Activated CD8-positive, alpha-beta memory T cell treated with anti-CD3 and anti-CD28 coated beads for 4 hours (primary cell): Measurements from ENCODE around the gene GMDS.

ENCODE experiments used
- DNase-seq, 2 donors: peaks; one replicate each; pipeline ENCODE4 v3.0.0-alpha.2; 2020; ENCODE audit warnings: low read depth in 2 of 2

The GMDS gene

DNA sequence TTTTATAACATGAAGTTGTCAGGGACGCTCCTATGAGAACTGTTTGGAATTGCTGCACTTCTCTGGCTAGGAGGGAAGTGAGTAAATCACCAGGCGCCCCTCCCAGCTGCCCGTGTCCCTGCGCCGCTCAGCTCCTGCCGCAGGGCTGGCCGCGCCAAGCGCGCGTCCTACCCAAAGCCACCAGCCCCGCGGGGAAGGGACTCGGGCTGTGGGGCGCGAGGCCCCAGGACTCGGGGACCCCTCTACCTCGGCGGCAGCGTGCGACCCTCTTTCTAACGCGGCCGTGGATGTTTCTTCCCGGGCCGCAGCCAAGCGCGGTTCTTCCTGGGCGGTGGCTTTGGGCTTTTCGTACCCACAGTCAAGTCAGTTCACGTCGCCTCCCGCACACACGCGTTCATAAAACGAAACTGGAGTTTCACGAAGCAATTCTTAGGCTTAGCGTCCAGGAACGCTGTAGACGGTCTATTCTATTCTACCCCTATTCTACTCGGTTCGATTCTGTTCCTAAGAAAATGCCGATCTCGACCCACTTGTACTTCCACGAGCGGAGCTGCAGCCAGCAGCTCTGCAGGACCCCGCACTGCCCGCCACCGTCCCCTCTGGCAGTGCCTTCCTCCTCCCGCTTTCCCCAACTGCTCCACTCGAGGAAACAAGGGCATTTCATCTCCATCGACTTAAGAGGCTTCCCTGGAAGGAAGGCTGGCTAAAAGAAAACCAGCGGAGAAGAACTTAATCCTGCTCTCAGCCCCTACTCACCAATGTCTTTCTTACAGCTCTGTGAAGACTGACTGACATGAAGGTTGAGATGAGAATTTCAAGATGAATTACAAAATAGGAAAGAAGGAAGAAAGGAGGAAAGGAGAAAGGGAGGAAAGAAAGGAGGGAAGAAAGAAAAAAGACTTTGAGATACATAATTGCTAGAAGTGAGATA lies 620.3 kb downstream of the GMDS start:
- no peak for DNase-seq

DNA sequence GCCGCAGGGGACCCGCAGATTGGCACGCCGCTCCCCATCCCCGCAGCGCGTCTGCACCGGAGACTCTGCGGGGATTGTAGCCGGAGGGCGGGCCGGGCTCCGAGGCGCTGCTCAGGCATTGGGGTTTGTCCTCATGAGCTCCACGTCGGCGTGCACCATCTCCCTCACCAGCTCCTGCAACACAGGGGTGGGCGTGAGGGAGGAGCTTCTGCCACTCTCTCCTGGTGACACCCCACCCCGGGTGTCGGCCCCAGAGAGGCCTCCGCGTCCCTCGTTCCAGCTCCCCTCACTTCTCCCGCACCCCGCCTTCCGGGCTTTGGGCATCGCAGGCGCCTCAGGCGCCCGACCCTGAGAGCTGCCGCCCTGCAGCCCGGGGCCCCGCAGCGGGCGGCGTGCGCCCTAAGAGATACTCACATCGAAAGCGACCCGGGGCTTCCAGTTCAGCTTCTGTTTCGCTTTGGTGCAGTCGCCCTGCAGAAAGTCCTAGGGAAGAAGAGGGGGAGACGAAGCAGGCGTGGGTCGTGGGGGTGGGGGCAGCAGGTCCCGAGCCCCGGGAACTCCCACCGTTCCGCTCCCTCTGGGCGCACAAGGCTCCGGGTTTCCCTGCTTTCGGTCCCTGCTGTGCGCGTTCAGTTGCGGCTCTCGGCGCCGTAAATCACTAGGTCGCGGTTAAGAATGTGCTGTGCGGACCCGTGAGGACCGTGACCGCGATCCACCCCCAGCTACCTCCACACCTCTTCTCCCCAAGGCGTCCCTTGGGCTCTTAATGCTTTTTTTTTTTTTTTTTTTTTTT lies 621.2 kb downstream of the GMDS start:
- no peak for DNase-seq

DNA sequence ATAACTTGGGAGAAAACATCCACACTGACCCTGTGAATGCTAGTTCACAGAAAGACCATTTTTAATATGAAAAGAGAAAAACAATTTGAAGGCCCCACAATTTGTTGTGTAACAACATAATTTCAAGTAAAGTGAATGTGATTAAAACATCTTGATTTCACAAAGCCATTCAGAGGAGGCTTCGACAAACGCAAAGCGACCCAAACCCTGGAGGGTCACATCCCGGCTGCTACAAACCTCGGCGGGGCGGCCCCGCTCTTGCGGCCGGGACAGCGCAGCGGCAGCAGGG lies 621.7 kb downstream of the GMDS start:
- no peak for DNase-seq

DNA sequence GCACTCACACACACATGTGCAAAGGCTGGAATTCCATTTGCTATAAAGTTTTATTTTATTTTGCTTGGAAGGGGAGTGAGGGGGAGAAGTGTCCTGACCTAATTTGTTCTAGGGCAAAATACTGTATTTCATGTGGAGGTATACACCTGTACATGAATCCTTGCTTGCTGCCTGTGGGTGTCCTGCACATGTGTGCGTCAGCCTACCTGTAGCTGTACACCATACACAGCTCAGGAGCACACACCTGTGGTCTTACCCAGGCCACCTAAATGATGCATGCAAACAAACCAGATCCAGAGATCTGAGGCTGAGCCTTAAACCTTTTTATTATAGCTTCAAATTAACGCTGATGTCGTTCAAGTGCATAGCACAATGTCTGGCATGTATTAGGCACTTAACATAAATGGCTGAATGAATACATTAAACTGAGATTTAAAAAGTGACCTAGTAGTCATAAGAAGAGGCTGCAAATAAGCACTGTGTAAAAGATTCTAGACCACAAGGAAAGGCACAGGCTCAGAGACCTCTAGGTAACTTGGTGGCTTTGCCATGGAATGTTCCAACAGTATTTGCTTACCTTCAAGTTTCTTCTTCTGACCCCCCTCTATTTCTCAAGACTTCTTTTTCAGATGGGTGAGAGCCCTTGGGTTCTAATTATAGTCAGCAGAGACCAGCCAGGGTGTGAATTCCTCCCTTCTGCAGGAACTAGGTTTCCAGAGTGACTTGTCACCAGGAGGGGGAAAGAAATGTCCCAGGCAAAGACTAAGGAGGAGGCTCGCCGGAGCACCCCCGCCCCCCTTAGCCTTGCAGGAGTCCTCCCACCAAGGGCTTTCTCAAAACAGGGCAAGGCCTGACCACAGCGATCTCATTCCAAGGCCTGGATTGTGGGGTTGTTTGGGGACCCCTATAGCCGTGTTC lies 622.3 kb downstream of the GMDS start:
- DNase-seq: no peak

DNA sequence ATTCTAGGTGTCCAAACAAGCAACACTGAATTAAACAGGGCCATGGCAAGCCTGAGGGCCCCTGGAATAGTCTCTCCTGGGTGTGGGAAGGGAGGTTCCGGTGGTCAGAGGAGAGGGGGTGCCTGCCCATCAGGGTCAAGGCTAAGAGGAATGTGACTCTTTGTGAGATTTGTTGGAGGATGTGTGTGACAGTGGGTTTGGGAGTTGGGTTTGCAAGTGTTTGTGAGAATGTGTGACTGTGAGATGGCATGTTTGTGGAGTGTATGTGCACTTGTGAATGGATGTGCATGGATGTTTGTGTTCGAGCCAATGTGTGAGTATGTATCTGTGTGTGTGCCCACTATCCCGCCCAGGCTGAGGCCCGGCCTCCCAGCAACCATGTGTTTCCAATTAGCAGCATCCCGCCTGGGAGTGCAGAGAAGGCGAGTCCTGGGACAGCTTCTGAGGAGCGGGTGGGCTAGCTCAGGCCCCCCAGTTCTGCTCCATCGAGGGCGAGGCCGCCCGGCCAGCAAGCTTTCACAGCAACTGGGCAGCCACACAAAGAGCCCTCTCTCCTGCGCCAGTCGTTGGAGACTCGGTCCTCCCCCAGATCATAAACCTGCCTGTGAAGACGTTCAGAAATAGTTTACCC lies 623.1 kb downstream of the GMDS start:
- DNase-seq: no peak

DNA sequence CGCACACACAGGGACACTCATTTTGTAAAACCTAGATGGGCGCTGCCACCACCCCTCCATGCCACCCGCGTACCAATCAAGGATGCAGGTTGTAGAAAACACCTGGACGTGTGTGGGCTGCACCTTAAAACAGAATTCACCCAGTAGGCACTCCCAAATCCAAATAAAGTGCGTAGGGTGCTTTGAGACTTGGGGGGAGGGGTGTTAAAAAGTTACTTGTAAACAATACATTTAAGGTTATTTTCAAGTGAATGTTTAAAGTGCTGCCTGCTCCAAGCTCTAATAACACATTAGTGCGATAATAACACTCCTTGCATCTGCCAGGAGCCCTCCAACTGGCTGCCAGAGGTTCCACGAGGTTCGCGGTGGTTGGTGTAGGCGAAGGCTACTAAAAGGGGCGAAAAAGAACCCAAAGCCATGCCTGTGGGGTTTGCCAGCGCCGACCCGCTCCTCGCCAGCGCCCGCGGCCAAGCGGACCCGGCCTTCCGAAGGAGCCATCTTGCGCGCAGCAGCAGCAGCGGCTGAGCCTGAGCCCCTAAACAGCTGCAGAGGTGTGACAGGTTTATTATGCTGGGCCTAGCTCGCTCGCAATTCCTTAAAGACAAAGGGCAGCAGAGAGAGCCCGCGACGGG lies 624.2 kb downstream of the GMDS start:
- DNase-seq: no peak

DNA sequence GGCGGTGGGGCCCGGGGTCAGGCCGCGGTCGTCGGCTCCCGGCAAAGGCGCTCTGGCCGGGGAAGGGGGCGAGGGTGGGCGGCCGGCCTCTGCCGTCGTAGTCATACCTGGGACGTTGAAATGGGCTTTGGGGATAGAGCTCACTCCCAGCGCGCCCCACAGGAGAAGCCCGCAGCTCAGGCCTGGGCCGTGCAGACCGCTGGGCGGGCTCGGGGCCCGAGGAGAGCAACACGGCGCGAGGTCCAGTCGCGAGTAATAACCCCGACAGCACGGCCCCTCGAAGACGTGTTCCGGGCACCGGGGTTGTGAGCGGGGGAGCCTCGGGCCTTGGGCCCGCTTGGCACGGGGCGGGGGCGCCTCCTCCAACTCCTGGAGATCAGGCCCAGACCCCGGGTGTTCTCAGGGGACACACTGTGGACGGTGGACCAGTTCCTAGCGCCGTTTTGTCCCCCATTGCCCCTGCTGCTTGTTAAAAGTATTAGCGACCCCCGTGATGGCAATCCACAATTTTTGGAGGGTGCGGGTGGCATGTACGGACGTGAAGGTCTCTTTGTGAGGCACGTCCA lies 624.8 kb downstream of the GMDS start:
- no peak for DNase-seq

DNA sequence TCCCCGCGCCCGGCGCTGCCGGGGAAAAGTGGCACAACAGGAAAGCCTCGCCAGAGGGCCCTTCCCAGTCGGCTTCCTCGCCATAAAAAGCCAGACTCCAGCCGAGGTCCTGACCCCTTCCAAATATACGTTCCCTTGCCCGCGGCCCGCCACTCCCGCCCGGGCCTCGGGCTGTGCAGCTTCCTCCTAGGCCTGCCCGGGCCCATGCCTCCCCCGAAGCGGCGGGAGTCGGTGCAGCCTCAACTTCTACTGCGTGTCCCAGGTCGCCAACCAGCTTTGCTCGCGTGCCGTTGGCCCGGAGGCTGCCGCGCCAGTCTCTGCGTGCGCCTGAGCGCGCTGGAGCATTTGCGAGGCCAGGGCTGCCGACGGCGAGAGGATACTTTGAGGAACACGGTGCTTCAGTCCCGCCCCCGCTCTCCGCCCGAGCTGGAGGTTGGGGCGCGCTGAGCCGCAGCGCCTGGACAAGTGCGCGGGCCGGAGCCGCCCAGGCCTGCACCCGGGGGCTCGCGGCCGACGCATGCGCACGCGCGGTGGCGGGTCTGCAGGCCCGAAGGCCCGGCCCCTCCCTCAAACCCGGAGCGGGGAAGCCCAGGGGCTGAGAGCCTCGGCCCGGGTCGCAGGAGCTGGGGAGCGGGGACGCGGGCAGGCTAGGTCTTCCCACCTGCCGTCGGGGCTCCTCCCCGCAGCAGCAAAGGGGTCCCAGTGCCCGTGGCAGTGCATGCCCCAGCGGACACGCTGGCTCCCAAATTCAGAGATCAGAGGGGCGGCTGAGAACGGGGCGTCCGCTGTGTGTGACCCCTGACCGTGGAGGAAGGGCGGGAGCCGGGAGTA lies 625.5 kb downstream of the GMDS start:
- DNase-seq: no peak

DNA sequence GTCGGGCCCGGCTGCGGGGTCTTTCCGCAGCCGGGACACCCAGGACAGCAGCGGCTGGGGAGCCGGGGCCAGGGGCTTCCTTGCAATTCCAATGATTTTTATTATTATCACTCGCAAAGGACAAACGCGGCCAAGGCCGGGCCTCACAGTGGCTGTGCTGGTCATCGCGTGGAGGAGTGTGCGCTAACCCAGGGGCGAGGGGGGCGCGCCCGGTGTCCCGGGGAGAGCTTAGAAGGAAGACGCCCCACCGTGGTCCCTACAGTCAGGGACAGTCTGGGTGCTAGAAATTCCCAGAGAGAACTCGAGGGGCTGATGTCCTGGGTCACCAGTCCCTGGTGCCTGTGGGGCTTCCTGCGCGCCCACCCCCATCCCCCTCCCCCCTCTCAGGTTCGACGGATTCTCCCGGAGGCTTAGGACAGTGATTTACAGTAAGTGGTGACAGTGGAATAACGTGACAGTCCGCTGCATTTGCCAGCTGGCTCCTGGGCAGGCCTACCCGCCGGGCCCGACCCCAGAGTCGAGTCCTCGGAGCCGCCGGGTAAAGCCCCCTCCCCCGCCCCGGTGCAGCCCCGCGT lies 626.2 kb downstream of the GMDS start:
- DNase-seq: no peak

DNA sequence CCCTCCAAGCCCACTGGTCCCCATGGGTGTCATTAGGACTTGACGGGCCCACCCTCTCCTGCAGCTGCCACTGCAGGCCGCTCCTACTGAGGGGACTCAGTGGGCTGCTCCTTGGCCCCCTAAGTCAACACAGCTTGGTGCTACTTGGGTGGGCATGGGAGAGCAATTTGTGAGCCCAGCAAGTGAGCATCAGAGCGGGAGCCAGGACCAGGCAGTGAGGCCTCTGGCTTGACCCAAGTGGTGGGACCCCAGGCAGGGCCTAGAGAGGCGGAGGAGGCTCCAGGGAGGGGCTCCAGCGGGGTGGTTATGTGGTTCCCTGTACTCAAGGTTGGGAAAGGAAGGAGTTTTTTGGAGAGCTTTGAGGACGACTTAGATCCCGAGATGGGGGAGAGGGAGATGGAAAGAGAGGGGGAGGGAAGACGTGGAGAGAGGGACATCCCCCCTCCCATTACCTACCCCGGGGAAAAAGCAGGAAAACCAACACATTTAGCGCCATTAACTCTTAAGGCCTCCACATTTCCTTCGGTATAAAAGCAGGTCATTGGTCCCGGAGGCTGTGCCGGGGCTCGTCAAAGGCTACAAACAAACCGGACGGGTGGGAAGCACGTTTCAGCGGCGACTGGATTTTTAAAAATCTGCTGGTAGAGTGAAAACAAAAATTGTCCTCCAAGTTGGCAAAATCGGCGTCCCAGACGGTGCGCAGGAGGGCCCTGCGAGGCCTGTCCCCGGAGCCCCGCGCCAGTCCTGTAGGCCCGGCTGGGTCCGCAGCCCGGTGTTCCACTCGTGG lies 626.9 kb downstream of the GMDS start:
- no peak for DNase-seq

DNA sequence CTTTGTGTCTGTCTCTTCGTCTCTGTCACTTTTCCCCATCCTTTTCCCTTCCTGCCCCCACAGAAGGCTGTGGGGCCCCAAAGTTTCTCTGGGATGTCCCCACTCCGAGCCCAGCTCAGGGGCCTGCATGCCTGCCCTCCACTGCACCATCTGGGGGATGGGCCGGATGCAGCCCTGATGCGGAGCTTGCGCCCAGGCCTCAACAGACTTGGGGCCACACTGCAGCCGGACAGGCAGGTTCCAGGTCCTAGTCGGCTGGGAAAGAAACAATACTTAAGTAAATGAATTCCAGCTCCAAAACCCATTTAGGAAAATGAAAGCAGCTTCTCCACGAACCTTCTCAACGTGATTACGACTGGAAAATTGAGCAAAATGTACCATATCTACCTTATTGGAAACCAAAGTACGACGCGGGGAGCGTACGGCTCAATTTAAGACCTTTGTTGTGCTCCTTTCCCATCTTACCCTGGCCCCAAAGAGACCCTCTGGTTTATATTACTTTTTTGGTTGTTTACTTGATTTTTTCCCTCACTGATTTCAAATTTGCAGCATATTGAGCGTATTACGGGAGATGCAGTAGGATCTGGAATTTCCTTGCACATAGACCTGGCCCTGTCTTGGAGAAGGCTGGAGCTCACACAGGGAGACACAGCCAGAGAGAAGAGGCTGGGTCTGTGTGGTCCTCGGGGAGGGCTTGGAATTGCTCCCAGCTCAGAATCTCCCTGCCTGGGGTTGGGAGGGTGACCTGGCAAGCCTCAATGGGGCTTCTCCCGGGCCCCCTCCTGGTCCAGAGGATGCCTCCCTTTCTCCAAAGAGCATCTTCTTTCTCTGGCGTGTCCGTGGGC lies 627.7 kb downstream of the GMDS start:
- no peak for DNase-seq

DNA sequence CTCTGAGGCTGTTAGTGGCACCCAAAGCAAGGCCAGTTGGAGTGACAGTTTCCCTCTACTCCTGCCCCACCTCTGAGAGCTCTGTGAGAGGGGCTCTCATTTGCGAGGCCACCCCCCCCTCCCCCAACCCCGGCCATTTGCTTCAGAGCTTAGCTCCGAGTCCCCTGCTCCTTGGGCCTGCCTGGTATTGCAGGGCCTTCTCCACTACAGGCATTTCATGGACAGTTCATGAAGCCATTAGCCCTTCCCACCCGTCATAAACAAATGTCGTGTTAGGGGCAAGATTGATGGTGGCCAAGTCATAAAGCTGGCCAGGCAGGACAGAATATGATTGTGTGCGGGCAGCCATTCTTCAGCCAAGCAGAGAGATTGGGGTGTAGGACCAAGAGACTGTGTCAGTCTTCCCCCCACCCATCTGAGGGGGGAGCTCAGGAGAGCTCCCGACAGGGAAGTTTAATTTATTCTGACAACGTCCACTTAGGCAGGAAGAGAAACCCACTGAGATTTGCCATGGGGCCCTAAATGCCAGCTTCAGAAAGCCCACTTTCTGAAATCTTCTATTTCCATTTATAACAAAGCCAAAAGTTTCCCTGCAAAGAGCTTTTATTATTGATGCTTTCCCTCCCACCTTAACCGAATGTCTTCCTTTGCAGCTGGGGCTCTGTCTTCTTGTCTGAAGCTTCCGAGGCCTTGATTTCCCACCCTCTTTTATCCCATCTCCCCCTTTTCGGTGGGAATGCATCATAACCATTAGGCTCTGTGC lies 628.5 kb downstream of the GMDS start:
- DNase-seq: no peak

DNA sequence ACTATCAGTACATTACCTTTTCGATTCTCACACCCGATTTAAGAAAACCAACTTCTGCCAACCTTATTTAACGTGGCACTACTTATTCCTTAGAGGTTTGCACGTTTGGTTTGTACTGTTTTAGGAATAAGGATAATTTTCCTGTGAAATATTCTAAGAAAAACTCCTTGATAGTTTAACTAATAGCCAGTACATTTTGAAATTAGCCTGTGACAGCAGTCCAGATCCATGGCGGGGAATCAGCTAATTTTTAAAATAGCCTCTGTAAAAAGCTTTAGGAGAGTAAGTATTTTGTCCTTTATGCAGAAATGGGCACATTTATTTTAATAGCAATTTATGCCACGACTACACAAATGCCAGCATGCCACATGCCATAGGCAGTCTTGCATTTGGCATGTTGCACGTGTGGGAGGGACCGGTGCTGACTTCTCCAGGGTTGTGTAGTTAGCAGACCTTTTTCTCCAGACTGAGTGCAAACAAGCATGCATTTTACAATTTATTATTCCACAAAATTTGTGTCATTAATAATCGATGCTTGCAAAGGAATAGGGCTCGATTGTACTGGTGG lies 629.5 kb downstream of the GMDS start:
- no peak for DNase-seq

DNA sequence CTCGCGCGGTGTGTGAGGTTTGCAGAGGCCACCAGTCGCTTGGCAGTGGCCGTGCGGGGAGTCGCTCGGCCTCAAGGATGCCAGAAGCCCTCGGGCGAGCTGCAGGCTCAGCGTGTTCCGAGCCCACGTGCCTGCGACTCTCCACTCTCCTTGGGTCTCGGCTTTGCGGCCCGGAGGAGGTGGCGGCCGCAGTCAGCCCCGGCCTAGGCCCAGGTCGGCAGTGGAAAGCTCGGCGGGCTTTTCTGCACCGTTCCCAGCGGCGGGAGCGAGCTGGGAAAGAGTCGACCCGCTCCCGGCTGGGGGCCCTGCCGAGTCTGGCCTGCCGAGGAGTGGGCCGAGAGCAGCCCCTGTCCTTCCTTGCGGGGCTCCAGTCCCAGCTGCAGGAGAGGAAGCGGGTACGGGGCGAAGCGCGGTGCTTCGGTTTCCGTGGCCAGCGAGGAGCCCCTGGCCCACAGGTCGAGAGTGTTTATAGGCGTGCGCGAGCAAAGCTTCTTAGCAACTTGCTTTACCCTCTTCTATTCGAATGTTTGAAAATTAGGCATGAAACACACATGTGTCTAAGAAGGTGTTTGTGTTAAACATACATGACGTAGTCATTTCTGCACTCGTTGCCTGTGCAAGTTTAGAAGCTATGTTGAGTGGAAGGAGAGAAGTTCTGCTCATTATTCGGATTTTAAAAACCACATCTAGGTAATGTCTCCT lies 630.1 kb downstream of the GMDS start:
- no peak for DNase-seq

DNA sequence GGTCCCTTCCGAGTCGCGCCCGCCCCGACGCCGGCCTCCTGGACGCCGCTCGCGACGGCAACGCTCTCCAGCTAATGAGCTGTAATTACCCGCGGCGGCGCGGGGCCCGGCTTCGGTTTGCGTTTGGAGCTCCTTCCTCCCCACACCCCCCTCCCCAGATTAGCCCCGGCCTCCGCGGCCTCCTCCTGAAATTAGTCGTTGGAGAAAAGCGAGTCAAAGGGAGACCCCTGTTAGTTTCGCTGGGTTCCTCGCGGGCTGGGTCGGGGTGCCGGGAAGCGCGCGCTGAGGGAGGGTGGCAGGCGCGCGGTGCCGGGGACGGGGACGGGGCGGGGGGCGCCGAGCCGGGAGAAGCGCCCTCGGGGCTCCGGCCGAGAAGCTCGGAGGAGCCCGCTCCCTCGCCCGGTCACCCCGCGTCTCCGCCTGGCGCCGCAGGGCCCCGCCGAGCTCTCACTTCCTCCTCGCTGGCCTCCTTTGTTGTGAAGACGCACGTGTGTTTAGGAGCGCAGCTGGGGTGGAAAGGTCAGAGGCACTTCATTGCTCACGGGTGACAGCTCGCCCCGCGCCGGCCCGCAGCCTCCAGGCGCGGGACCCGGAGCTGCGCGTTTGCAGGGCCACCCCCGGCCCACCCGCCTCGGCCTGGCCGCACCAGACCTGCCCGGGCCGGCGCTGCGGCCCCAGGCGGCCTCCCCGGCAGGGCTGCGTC lies 630.8 kb downstream of the GMDS start:
- DNase-seq: no peak
